NCI-H748 treated with DMSO at 0.1 percent for 48 hours (cell line): ENCODE data around the gene SCN9A.
"Not testable (repeated sequence)": the region's sequence is repeated elsewhere in the genome, so short reads cannot be mapped to it uniquely, and the experiment has no call there.

ENCODE experiments used
- DNase-seq: peaks from one replicate; lab custom pipeline; 2025; lab: John Stamatoyannopoulos, UW

Gene SCN9A

GRCh38 chr2:166375736-166376487 is at the start of gene SCN9A:
Gene SCN9A (minus strand): TSS chr2:166375944. CDS start chr2:166311756, 64,188 bp downstream.
- peak; percentile 92 for DNase-seq

- DNase-seq: no peak
Measured at GRCh38 chr2:166424841-166425240, 49.1 kb upstream of the SCN9A start.

- peak; percentile 51 for DNase-seq
Measured at GRCh38 chr2:166419616-166419934, 43.8 kb upstream of the SCN9A start.

- DNase-seq: no peak
Measured at GRCh38 chr2:166418853-166419615, 43.3 kb upstream of the SCN9A start.

GRCh38 chr2:166417669-166418068 is 41.9 kb upstream of the SCN9A start:
- DNase-seq: peak; percentile 10

GRCh38 chr2:166413255-166413654 is 37.5 kb upstream of the SCN9A start:
- DNase-seq: no peak

- no peak for DNase-seq
Measured at GRCh38 chr2:166411473-166412230, 35.9 kb upstream of the SCN9A start.

GRCh38 chr2:166410828-166411472 is 35.2 kb upstream of the SCN9A start:
- no peak for DNase-seq

GRCh38 chr2:166407746-166408145 is 32.0 kb upstream of the SCN9A start:
- DNase-seq: not testable (repeated sequence)

- no peak for DNase-seq
Measured at GRCh38 chr2:166406374-166406773, 30.6 kb upstream of the SCN9A start.

GRCh38 chr2:166405569-166405926 is 29.8 kb upstream of the SCN9A start:
- DNase-seq: no peak

- no peak for DNase-seq
Measured at GRCh38 chr2:166404831-166405568, 29.3 kb upstream of the SCN9A start.

GRCh38 chr2:166394245-166394644 is 18.5 kb upstream of the SCN9A start:
- no peak for DNase-seq

GRCh38 chr2:166393008-166393407 is 17.3 kb upstream of the SCN9A start:
- DNase-seq: no peak

- no peak for DNase-seq
Measured at GRCh38 chr2:166388481-166389070, 12.8 kb upstream of the SCN9A start.

- no peak for DNase-seq
Measured at GRCh38 chr2:166385313-166385712, 9.6 kb upstream of the SCN9A start.

- peak; percentile 9 for DNase-seq
Measured at GRCh38 chr2:166384774-166385173, 9.0 kb upstream of the SCN9A start.

GRCh38 chr2:166382448-166382847 is 6.7 kb upstream of the SCN9A start:
- no peak for DNase-seq

GRCh38 chr2:166380615-166381014 is 4.9 kb upstream of the SCN9A start:
- DNase-seq: no peak

- peak; percentile 55 for DNase-seq
Measured at GRCh38 chr2:166376873-166377272, 1.1 kb upstream of the SCN9A start.

GRCh38 chr2:166376488-166376828 is 714 bp upstream of the SCN9A start:
- peak; percentile 64 for DNase-seq
